GM20000 (cell line): ENCODE data around the gene XRN2.

ENCODE experiments used
- DNase-seq: peaks from one replicate; pipeline ENCODE4 v3.0.0; 2012; ENCODE audit warnings: low spot score
- CTCF ChIP-seq: IDR thresholded peaks from 2 replicates; pipeline ENCODE4 v1.5.1; 2012; ENCODE audit warnings: mild to moderate bottlenecking, control low read depth; ENCODE audit errors: extremely low read depth, missing control alignments

Gene XRN2

GRCh38 chr20:21338291-21338690 is 35.2 kb downstream of the XRN2 start:
- DNase-seq, result no peak
- no peak for TF ChIP-seq CTCF

GRCh38 chr20:21339499-21339898 is 36.4 kb downstream of the XRN2 start:
- TF ChIP-seq CTCF, result no peak
- DNase-seq, result no peak

GRCh38 chr20:21340991-21341697 is 38.0 kb downstream of the XRN2 start:
- TF ChIP-seq CTCF, result no peak
- no peak for DNase-seq

- DNase-seq, result no peak
- TF ChIP-seq CTCF, result no peak
Measured at GRCh38 chr20:21342656-21343345, 39.7 kb downstream of the XRN2 start.

- DNase-seq, result no peak
- TF ChIP-seq CTCF, result no peak
Measured at GRCh38 chr20:21344206-21344900, 41.2 kb downstream of the XRN2 start.

- TF ChIP-seq CTCF, result no peak
Measured at GRCh38 chr20:21344961-21345360, 41.8 kb downstream of the XRN2 start.

GRCh38 chr20:21352703-21353102 is 49.6 kb downstream of the XRN2 start:
- DNase-seq, result no peak
- TF ChIP-seq CTCF, result no peak

More at GRCh38 chr20:21344961-21345360, 41.8 kb downstream of the XRN2 start:
- no peak for DNase-seq
